Astrocyte of the hippocampus (primary cell): ENCODE measurements around the gene EPB41L4A.

Source experiments
- DNase-seq: peaks from one replicate; pipeline ENCODE4 v3.0.0; 2011; ENCODE audit warnings: low read depth, low spot score

Gene EPB41L4A

DNA sequence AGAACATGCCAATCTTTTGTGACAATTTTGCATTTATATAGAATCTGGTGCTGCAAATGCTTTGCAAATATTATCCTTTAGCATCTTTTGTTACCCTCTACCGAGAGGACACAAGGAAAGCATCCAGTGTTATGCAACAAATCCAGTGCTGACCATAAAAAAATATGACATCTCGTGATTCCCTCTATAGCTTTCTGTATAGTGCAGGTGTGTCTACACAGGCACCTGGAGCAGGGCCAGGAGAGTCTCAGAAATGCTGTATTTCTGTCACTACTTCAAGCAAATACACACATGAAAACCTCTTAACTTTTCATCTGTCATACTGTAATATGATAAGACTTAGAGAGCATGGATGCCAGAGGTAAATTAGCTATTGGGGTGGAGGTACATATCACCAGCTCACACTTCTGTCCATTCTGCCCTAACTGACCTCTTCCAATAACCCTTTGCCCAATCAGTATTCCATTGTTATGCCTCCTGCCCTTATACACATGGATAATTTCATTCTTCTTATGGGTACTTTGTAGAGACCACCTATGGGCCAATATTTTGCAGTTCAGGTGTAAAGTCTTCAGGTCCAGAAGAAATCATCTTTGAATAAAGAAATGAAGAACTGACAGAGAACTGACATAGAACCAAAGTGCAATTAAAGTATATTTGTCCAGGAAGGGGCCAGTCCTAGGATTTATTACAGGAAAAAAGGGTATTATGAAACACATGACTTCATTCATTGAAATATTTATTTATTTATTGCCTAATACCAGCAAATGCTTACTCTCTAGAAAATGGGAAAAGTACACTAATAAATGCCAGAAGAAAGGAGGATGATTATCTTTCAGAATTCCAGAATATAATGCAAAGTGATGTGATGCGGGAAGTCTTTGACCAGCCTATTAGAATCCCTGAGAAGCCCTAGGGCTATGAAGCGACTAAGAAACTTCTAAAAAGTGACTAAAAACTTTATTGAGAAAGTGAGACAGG lies 106.5 kb downstream of the EPB41L4A start:
- DNase-seq = no peak

DNA sequence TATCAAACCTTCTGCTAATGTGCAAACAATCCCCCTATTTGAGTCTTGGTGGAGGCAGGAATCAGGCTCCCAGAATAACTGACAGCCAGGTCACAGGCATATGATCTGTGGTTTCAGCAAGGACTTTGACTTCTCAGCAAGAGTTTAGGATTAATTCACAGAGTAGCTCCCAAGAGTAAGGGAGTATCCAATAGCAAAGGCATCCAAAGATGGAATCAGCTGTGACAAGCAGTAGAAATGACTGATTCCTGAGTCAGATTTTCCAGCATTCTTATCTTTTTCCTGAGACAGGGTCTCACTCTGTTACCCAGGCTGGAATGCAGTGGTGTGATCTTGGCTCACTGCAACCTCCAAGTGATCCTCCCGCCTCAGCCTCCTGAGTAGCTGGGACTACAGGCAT lies 108.3 kb downstream of the EPB41L4A start:
- peak; percentile 24 for DNase-seq

DNA sequence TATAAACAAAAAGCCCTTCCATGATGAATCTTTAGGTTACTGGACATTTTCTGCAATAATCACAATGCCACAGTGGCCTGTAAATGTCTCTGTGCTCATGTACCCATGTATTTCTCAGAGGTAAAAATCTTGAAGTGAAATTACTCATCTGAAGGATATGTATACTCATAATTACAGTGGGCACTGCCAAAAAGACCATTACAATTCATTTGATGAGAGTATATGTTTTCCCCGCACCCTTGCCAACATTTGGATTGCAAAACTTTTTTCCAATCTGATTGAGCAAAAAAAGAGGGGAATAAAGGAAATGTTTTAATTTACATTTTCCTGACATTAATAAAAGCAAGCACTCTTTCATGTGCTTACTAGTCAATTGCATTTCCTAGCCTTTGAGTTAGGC lies 110.5 kb downstream of the EPB41L4A start:
- DNase-seq = no peak

- DNase-seq = no peak
These were observed 112.1 kb downstream of the EPB41L4A start for GRCh38 chr5:112306956-112307355.

- no peak for DNase-seq
These were observed 114.3 kb downstream of the EPB41L4A start for GRCh38 chr5:112304743-112305142.

DNA sequence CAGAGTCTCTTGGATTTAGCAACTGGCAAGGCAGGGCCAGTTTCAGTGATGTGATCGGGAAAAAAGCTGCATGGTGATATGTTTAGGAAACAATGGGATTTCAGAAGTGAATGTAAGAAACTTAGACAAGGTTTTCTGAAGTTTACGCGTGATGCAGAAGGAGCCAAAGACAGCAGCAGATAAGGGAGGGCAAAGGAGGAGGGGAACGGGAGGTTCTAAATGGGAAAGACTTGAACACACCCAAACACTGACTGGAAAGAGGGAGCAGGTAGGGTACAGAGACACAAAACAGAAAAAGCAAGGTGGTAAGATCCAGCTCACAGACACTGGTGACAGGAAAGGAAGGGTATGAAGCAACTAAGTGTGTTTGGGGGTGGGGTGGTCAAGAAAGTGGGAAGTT lies 115.4 kb downstream of the EPB41L4A start:
- DNase-seq = no peak

- DNase-seq = no peak
These were observed 125.0 kb downstream of the EPB41L4A start for GRCh38 chr5:112294126-112294525.

GRCh38 chr5:112293587-112293986 lies 125.5 kb downstream of the EPB41L4A start:
- no peak for DNase-seq

DNA sequence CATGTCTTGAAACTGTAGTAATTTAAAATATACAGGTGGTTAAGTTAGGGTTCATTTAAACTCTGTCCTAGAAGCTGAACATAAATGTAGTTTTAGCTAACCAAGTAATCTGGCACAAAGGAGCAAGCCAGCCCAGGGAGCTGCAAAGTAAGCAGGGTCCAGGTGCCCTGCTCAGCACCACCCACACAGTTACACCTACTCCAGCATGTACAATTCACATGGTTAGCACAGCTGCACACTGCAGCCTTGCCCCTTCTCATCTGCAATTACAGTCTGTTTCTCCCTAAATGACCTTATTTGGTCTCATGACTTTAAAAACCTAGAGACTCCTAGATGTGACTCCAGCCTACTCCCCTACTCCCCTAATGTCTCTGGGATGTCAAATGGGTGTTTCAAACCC lies 128.4 kb downstream of the EPB41L4A start:
- no peak for DNase-seq

DNA sequence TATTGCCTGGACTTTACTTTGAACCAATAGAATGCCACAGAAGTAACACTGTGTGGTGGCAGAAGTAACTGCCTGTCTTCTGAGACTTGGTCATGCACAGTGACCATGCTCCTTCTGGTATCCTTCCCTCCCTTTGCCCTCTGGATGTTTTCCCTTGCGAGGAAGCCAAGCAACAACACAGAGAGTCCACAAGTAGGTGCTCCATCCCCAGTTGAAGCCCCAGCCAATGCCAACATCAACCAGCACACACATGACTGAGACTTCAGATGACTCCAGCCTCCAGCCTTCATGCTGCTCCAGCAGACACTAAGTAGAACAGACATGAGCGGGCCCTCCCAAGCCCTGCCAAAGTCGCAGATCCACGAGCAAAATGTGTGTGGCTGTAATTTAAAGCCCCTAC lies 129.6 kb downstream of the EPB41L4A start:
- no peak for DNase-seq

DNA sequence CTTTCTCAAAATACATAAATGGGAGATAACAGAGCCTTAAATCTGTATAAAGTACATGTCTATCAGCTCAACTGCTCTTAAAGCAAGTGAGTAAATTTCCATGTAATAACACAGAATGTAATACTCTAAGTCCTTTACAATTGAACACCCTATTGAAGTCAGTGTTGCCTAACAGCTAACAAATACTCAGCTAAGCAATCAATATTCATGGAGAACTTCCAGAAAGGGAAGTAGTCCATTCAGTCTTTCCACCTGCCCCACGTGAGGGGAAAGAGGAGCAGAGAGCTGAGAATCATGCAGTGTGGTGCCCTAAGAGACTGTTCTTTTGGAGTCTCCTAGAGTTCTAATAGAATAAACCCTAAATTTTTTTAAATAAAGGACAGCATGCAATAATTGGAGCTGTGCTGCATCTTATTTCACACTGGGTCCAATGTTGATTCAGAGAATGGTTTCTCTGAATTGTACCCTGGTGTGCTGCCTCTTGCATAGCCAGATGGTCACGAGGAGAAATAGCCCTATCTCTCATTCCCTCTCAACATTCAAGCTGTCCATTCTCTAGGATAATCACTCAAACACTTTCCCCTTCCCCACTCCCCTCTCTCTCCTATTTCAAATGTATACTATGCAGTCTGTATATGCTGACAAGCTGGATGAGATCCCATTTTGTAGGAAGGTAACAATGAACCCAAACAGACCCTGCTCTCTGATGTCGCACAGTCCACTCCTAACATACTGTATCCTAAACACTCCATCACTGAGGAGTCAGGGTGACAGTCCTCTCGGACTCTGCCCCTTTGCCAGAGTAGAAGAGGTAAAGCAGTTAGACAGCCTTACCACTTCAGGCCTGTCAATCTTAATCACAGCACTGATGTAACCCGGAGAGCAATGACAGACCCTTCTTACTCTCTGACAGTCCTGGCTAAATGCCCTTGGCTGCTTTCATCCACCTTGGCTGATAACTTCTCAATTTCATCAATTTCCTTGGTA lies 134.8 kb downstream of the EPB41L4A start:
- no peak for DNase-seq

GRCh38 chr5:112283034-112283582 lies 136.0 kb downstream of the EPB41L4A start:
- no peak for DNase-seq

DNA sequence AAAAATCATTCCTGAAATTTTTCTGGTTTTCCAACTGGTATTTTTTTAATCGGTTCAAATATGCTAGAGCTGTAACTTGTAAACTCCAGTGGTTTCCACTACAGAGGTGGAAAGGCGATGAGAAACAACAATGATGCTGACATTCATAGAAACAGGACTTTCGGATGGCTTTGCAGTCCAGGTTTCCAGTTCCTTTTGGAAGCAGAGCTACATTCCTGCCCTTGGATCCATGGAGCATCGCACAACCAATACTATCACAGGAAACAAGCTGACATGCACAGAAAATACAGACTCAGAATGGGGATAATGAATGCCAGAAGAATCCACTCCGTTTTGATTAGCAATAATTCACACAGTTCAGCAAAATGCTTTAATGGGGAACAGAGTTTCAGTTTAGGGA lies 140.0 kb downstream of the EPB41L4A start:
- DNase-seq = peak; percentile 42

GRCh38 chr5:112276991-112277390 lies 142.1 kb downstream of the EPB41L4A start:
- DNase-seq = no peak

- DNase-seq = no peak
These were observed 143.4 kb downstream of the EPB41L4A start for GRCh38 chr5:112275671-112276070.

- no peak for DNase-seq
These were observed 148.5 kb downstream of the EPB41L4A start for GRCh38 chr5:112270299-112271293.

GRCh38 chr5:112267231-112267630 lies 151.8 kb downstream of the EPB41L4A start:
- DNase-seq = no peak

- no peak for DNase-seq
These were observed 154.4 kb downstream of the EPB41L4A start for GRCh38 chr5:112264666-112265065.

DNA sequence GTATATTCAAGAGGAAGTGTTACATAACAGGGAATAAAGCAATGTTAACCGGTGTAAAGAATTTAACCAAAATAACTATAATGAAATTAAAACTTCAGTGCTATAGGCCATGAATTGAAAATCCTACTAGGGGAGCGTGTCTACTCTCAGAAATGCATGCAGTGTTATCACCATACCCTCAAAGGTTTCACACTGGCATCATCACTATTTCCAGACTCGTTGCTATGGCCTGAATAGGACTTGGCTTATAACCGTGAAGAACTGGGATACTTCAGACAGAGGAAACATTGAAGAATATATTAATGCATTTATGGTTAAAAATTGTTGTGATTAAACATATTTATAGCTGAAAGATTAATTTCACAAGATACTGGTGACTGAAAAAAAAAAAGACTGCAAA lies 154.9 kb downstream of the EPB41L4A start:
- no peak for DNase-seq

- DNase-seq = no peak
These were observed 155.6 kb downstream of the EPB41L4A start for GRCh38 chr5:112263469-112263868.

- DNase-seq = no peak
These were observed 160.5 kb downstream of the EPB41L4A start for GRCh38 chr5:112258571-112258970.
